Activated T-helper 1 cell treated with Interleukin-2 at 50 U/mL for 16 hours (primary cell): ENCODE measurements around the gene ZMAT3.
A peak's percentile ranks its signal among the peaks of the same experiment; 100 is the strongest.

Source experiments
- DNase-seq: peaks from one replicate; pipeline ENCODE4 v3.0.0-alpha.2; 2020; ENCODE audit warnings: low read depth

ZMAT3 gene

DNA sequence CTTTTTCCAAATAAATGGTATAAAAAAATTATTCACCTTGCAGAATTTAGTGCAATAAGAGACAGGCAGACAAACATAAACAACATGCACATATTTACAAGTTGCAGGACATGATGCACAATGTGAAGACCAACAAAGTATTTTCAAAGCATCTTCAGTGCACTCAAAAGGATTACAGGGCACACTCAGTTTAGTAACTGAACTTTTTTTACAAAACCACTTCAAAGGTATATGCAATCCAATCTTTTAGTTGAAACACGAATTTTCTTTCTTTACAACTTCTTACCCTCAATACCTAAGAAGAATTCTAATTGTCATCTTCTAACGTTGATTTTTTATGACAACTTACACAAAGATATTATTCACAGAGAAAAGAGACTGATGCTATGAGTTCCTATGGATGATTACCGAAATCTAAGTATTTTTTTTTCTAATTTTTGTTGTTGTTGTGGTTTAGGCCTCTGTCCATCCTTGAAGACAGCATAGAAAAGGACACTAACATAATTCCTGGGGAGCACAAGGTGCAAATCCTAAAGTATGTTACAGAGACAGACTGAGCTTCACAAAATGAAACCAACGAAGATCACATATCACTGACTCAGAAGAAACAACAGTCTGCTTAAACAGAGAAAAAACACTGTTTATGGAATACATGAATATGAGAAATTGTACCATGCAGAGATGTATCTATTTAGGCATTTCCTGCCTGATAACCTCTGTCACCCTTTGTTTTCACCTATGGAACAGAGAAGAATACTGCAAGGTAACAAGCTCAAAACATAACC lies 50.3 kb downstream of the ZMAT3 start:
- DNase-seq, result no peak

DNA sequence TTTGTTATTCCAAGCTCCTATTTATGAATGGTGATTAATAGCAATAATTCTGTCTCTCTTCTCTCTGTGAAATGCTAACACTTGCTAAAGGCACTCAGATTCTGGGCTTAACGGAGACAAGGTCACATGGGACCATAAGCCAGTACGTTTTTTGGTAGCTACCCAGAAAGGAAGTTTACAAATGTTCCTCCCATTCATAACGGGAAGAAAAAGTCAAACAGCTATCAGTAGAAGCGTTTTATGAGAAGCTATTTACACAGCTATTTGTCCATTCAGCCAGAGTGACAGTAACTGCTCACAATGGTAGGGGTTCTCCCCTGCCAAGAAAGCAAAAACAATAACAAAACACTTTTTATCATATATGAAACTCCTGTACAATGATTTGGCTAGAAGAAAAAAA lies 51.5 kb downstream of the ZMAT3 start:
- no peak for DNase-seq

DNA sequence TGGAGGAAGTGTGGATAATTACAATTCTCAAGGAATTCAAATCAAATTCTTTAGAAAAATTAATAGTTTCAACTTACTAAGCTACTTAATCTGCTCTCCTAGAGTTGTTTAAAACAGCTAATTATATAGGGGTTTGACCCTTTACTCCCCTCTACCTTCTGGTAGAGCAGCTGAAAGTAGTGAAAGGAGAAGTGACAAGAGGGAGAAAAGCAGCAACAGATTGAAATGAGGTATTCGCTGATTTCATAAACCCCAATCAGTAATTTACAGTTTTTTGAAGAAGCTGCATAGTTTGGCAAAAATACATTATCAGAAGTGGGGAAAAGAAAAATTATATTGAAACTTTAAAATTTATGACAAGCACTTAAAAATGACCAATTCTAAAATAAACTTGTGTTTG lies 52.8 kb downstream of the ZMAT3 start:
- DNase-seq, result no peak

GRCh38 chr3:179016979-179017670 lies 54.5 kb downstream of the ZMAT3 start:
- DNase-seq, result no peak

- peak; percentile 13 for DNase-seq
These were observed 56.0 kb downstream of the ZMAT3 start for GRCh38 chr3:179015551-179016020.

- DNase-seq, result no peak
These were observed 65.9 kb downstream of the ZMAT3 start for GRCh38 chr3:179005706-179006105.

GRCh38 chr3:179005213-179005612 lies 66.4 kb downstream of the ZMAT3 start:
- no peak for DNase-seq

GRCh38 chr3:179000659-179001058 lies 71.0 kb downstream of the ZMAT3 start:
- no peak for DNase-seq

DNA sequence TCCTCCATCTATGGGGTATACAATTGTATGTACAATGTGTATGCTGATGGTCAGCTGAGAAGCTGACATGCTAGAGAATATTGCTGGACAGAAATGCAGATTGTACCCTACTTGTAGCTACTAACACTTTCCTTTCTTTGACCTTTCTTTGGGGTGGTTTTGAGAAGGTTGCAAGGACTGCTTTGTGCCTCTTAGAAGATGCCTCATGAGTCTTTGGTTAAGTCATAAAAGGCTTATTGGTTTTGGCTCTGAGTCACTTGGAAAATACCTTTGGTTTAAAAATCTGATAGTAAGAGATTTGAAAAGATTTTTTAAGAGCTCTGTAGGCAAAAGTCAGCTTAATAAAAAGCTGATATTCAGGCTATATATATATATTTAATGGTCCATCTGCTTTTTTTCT lies 71.5 kb downstream of the ZMAT3 start:
- DNase-seq, result no peak

GRCh38 chr3:178996399-178996798 lies 75.2 kb downstream of the ZMAT3 start:
- DNase-seq, result no peak

GRCh38 chr3:178990293-178990692 lies 81.3 kb downstream of the ZMAT3 start:
- no peak for DNase-seq

GRCh38 chr3:178989821-178990220 lies 81.8 kb downstream of the ZMAT3 start:
- DNase-seq, result no peak

- DNase-seq, result no peak
These were observed 83.9 kb downstream of the ZMAT3 start for GRCh38 chr3:178987745-178988144.

GRCh38 chr3:178986456-178986855 lies 85.2 kb downstream of the ZMAT3 start:
- DNase-seq, result no peak

DNA sequence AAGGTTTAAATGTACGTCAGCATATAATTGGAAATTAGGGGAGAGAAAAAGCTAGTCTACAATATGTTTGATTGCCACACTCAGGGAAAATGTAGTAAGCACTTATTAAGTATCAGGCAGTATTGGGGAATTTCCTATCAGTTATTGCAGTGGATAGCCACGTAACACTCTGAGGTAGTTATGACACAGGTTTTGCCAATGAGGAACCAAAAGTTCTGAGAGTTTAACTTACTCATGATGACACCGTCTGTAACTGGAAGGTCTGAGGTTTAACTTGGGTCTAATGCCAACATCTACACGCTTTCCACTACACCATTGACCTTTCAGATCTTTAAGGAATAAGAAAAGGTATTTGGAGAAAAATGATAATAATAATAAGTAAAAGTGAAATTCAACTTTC lies 89.5 kb downstream of the ZMAT3 start:
- no peak for DNase-seq

GRCh38 chr3:178975320-178975719 lies 96.3 kb downstream of the ZMAT3 start:
- no peak for DNase-seq

- DNase-seq, result no peak
These were observed 100.0 kb downstream of the ZMAT3 start for GRCh38 chr3:178971614-178972013.

- no peak for DNase-seq
These were observed 102.5 kb downstream of the ZMAT3 start for GRCh38 chr3:178969004-178969700.
